K562 (cell line): ENCODE measurements around the gene OR2G2.

ENCODE experiments used
- DNMT1 ChIP-seq: fragments of 450-650 bp; IDR thresholded peaks from 2 replicates; pipeline ENCODE4 v1.6.1; 2016; ENCODE audit warnings: antibody characterized with exemption, mild to moderate bottlenecking
- EP300 ChIP-seq: IDR thresholded peaks from 2 replicates; pipeline ENCODE4 v1.6.1; 2012; ENCODE audit warnings: low read length, improper control_type of control experiment
- FOXP4 ChIP-seq: sonication (generic); formaldehyde crosslinking; IDR thresholded peaks from 2 replicates; pipeline ENCODE4 v1.8.0; 2022; ENCODE audit warnings: mild to moderate bottlenecking, missing genetic modification reagents, borderline replicate concordance
- MAX ChIP-seq: sonication (generic); formaldehyde crosslinking; IDR thresholded peaks from 2 replicates; pipeline ENCODE4 v1.9.0; 2022; ENCODE audit warnings: mild to moderate bottlenecking, missing genetic modification reagents
- MYC ChIP-seq, 2 experiments: fragments of 250-450 bp in 1 of 2; sonication (Bioruptor Pico) in 1 of 2; IDR thresholded peaks; 2 replicates each; pipeline versions ENCODE4 v1.5.1 to v1.6.1; 2012 to 2021; ENCODE audit warnings: low read depth in 2 of 2, borderline replicate concordance in 1 of 2, improper control_type of control experiment in 1 of 2, low read length in 1 of 2, mild to moderate bottlenecking in 1 of 2, moderate library complexity in 1 of 2
- POLR2A ChIP-seq: fragments of 450-650 bp; conservative IDR thresholded peaks from 2 replicates; pipeline ENCODE4 v1.6.1; 2016
- POLR2AphosphoS5 ChIP-seq: IDR thresholded peaks from 2 replicates; pipeline ENCODE4 v1.6.1; 2011; ENCODE audit warnings: mild to moderate bottlenecking, low read depth, low read length, moderate library complexity; ENCODE audit not compliant: control insufficient read depth, insufficient read depth
- U2AF2 ChIP-seq: fragments of 200-400 bp; formaldehyde crosslinking; optimal IDR thresholded peaks from 2 replicates; pipeline ENCODE3; 2017; ENCODE audit warnings: low read depth, mild to moderate bottlenecking, low read length
- ZBTB17 ChIP-seq: fragments of 450-650 bp; formaldehyde crosslinking; IDR thresholded peaks from 2 replicates; pipeline ENCODE4 v1.4.0; 2020; ENCODE audit warnings: mild to moderate bottlenecking
- TF ChIP-seq, protein P1 (sequence below), 3 experiments: IDR thresholded peaks in 2 of 3; conservative IDR thresholded peaks in 1 of 3; 2 replicates each; pipeline ENCODE4 v1.5.1; 2011 to 2012; ENCODE audit warnings: low read length in 3 of 3, mild to moderate bottlenecking in 3 of 3, control low read depth in 2 of 3, improper control_type of control experiment in 1 of 3, inconsistent platforms in 1 of 3, low read depth in 1 of 3, mixed read lengths in 1 of 3, moderate library complexity in 1 of 3; ENCODE audit not compliant: insufficient read depth in 2 of 3
- TF ChIP-seq, protein P2 (sequence below): sonication (generic); formaldehyde crosslinking; IDR thresholded peaks from 2 replicates; pipeline ENCODE4 v1.8.1; 2022; ENCODE audit warnings: missing genetic modification reagents
- TF ChIP-seq, protein P3 (sequence below), 2 experiments: fragments of 450-650 bp in 1 of 2; sonication (generic) in 1 of 2; formaldehyde crosslinking in 1 of 2; IDR thresholded peaks in 1 of 2; conservative IDR thresholded peaks in 1 of 2; 2 replicates each; pipeline versions ENCODE4 v1.6.1 to v1.8.1; 2016 to 2023; ENCODE audit warnings: mild to moderate bottlenecking in 2 of 2, moderate library complexity in 2 of 2, inconsistent platforms in 1 of 2, missing genetic modification reagents in 1 of 2

DNA sequence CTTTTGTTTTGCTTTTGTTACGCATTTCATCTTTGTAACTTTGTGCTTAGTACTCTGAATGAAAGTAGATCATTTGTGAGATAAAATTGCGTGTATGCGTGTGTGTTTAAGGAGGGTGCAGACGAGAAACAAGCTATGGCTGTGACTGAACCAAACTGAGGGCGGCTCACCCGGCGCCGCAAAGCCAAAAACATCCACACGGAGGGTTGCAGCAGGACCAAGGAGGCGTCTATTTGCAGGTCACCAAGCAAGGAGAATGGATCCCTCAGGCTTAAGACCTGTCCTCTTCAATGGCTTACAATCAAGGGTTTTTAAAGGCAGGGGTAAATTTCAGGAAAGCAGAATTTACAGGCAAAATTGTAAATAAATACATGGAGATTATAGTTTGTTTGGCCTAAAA, 26.4 kb upstream of the OR2G2 start:
- TF ChIP-seq POLR2A, result no peak
- no peak for TF ChIP-seq POLR2AphosphoS5
- TF ChIP-seq FOXP4 (CRISPR knock-in tag), result no peak
- no peak for TF ChIP-seq ZBTB17
- no peak for TF ChIP-seq EP300
- no peak for TF ChIP-seq U2AF2
- TF ChIP-seq, protein P1, sequence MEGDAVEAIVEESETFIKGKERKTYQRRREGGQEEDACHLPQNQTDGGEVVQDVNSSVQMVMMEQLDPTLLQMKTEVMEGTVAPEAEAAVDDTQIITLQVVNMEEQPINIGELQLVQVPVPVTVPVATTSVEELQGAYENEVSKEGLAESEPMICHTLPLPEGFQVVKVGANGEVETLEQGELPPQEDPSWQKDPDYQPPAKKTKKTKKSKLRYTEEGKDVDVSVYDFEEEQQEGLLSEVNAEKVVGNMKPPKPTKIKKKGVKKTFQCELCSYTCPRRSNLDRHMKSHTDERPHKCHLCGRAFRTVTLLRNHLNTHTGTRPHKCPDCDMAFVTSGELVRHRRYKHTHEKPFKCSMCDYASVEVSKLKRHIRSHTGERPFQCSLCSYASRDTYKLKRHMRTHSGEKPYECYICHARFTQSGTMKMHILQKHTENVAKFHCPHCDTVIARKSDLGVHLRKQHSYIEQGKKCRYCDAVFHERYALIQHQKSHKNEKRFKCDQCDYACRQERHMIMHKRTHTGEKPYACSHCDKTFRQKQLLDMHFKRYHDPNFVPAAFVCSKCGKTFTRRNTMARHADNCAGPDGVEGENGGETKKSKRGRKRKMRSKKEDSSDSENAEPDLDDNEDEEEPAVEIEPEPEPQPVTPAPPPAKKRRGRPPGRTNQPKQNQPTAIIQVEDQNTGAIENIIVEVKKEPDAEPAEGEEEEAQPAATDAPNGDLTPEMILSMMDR (IDR thresholded peaks at IDR 0.05 in 2 of 3, conservative IDR thresholded peaks at IDR 0.05 in 1 of 3; ENCODE audit: insufficient read depth in 2 of 3, low read depth in 1 of 3, low read length in 3 of 3), result no peak
- TF ChIP-seq DNMT1, result no peak
- TF ChIP-seq, protein P2, sequence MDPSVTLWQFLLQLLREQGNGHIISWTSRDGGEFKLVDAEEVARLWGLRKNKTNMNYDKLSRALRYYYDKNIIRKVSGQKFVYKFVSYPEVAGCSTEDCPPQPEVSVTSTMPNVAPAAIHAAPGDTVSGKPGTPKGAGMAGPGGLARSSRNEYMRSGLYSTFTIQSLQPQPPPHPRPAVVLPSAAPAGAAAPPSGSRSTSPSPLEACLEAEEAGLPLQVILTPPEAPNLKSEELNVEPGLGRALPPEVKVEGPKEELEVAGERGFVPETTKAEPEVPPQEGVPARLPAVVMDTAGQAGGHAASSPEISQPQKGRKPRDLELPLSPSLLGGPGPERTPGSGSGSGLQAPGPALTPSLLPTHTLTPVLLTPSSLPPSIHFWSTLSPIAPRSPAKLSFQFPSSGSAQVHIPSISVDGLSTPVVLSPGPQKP, result no peak
- TF ChIP-seq, protein P3, sequence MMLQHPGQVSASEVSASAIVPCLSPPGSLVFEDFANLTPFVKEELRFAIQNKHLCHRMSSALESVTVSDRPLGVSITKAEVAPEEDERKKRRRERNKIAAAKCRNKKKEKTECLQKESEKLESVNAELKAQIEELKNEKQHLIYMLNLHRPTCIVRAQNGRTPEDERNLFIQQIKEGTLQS (IDR thresholded peaks at IDR 0.05), result no peak
- TF ChIP-seq, protein P3 (CRISPR knock-in tag; conservative IDR thresholded peaks at IDR 0.05), result no peak
- TF ChIP-seq MYC (IDR thresholded peaks at IDR 0.05; ENCODE audit: low read depth, low read length), result no peak
- no peak for TF ChIP-seq MYC (CRISPR knock-in tag; IDR thresholded peaks at IDR 0.05; ENCODE audit: borderline replicate concordance, low read depth)
- TF ChIP-seq MAX (CRISPR knock-in tag), result no peak
